HG03280 (cell line): ENCODE measurements around the gene ACSS3.
"Not testable (repeated sequence)": the region's sequence is repeated elsewhere in the genome, so short reads cannot be mapped to it uniquely, and the experiment has no call there.

Experiments used
- ATAC-seq: cut with Tn5 transposase; IDR thresholded peaks from one replicate; pipeline ENCODE4 v1.9.1; 2021; ENCODE audit warnings: mild to moderate bottlenecking, moderate library complexity; ENCODE audit not compliant: unreplicated experiment

Gene ACSS3

GRCh38 chr12:81164827-81165226, 86.9 kb downstream of the ACSS3 start:
- no peak for ATAC-seq

GRCh38 chr12:81166790-81167189, 88.9 kb downstream of the ACSS3 start:
- ATAC-seq, result no peak

- no peak for ATAC-seq
Measured at GRCh38 chr12:81167694-81168093, 89.8 kb downstream of the ACSS3 start.

DNA sequence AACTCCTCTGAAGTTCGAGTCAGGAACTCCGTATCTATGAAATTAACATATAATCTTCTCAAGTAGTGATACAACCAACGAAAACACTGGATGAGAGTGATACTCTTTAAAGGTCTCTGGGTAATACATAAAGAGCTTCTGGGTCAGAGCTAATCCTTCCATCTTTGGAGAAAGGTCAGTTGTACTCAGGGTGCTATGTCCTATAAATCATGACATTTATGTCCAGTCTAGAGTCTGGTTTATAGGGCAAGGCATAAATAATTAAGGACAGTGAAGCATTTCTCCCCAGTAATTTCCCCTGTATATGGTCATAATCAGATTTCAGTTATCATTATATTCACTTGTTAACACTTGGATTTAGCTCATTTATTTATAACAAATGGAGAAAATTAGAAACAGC, 90.6 kb downstream of the ACSS3 start:
- ATAC-seq, result no peak

DNA sequence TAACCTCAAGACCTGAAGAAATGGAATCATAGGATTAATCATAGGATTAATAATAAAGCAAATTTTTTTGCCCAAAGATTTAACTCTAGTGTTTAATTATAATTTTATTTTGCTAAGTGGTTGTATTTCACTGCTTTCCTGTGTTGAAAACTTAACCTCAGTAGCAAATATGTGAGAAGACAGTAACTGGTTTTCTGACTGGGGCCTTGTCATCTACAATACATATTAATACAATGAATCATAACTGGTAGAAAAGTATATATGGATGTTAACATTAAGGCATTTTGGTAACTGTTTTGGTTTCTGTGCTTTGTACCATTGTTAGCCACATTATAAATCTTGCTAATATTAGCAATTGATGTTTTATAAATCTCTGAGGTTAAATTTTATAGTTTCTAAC, 92.2 kb downstream of the ACSS3 start:
- ATAC-seq, result no peak

GRCh38 chr12:81172851-81173250, 95.0 kb downstream of the ACSS3 start:
- no peak for ATAC-seq

DNA sequence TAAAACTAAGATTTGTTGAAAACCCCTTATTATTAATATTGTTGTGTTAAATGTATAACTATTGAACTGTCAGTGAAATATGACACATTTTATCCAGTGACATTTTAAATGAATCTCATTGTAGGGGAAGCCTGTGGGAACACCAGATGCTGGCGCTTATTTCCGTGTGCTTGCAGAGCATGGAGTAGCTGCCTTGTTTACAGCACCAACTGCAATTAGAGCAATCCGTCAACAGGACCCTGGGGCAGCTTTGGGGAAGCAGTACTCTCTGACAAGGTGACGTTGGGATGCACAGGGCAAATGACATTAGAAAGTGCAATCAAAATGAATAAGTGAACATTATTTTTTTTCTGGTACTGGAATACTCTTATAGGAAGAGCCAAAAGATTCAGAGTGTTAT, 96.8 kb downstream of the ACSS3 start:
- no peak for ATAC-seq

- no peak for ATAC-seq
Measured at GRCh38 chr12:81176796-81177195, 98.9 kb downstream of the ACSS3 start.

- no peak for ATAC-seq
Measured at GRCh38 chr12:81181691-81182090, 103.8 kb downstream of the ACSS3 start.

DNA sequence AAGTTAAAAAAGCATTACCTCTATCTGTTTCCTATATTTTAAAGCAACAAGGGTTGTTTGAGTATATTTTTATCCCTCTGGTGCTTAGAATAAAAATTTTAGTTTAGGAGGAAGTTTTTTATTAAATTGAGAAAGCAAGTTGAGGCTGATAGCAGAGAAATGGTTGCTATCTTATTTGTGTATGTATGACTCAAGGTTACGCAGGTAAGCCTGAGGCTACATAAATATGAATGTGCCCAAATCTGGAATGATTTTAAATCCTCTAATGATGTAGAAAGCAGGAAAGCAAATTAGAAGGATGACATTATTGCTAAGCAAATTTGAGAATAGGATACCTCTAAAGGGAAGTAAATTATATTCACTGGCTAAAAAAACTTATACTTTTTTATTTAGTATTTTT, 109.8 kb downstream of the ACSS3 start:
- ATAC-seq, result no peak

- no peak for ATAC-seq
Measured at GRCh38 chr12:81196595-81196994, 118.7 kb downstream of the ACSS3 start.

- not testable (repeated sequence) for ATAC-seq
Measured at GRCh38 chr12:81200561-81200960, 122.7 kb downstream of the ACSS3 start.

GRCh38 chr12:81203671-81204204, 125.9 kb downstream of the ACSS3 start:
- no peak for ATAC-seq

GRCh38 chr12:81205416-81205815, 127.5 kb downstream of the ACSS3 start:
- no peak for ATAC-seq

DNA sequence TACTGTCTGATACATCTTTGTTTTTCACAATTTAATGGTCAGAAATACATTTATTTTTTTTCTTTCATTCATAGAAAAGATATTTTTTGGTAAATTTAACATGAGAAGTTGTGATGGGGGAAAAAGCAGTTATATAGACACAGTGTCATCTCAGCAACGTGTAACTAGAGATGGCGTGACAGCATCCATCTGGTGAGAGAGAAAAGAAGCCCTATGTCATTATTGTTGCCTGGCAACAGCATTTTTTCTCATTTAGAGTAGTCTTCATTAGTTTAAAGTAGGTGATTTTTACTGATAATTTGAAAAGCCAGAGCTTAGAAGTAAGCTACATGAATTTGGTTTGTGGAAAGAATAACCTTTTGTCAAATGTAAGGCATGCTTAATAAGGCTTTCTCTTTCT, 128.6 kb downstream of the ACSS3 start:
- ATAC-seq, result no peak

DNA sequence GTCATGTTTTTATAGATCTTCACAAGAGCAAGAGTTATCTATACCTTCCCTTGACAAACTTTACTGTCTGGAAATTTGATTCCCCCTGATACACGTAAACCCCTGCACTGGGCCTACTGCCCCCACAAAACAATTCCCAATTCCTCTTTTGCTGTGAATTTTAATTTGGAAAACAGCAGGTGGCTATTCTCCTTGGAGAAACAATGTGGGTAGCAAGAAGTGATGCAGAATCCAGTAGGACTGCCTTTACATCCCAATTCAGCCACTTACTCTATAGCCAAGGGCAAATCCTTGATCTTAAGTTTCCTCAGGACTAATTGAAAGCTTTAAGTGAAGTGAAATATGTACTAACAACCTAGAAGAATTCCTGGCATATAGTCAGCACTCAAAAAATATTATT, 129.3 kb downstream of the ACSS3 start:
- ATAC-seq, result no peak

DNA sequence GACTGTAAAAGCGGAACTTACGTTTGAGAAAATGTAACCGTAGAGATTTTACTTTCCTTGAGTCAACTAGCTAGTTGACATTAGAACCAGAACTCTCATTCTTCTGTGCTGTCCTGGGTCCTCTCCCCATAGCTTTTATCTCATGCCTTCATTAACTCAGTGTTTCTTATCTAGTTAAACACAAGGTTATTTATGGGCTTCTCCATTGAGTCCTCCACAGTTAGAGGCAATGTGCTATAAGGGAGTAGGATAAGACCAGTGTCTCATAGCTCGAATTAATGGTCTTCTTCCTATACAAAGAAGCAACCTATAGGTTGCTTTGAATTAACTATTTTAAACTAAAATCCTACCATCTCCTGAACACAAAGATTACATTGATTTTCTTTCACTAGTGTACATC, 129.8 kb downstream of the ACSS3 start:
- ATAC-seq, result no peak

GRCh38 chr12:81208187-81208911, 130.5 kb downstream of the ACSS3 start:
- no peak for ATAC-seq

DNA sequence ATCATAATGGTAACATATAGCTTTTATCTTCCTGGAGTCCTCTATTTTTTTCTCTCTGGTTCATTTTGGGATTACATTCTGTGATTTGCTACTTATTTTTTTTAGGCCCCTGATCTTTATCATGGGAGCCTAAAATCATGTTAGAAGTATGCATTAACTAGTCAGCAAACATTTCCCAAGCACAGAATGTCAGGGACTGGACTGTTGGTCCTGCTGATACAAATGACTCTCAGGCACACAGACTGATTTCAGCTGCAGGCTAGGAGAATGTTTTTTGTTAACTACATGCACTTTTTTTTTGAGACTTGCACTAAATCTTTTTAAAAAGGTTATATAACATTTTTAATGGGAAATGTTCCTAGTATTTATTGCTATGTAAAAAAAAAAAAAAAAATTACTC, 131.1 kb downstream of the ACSS3 start:
- ATAC-seq, result no peak

DNA sequence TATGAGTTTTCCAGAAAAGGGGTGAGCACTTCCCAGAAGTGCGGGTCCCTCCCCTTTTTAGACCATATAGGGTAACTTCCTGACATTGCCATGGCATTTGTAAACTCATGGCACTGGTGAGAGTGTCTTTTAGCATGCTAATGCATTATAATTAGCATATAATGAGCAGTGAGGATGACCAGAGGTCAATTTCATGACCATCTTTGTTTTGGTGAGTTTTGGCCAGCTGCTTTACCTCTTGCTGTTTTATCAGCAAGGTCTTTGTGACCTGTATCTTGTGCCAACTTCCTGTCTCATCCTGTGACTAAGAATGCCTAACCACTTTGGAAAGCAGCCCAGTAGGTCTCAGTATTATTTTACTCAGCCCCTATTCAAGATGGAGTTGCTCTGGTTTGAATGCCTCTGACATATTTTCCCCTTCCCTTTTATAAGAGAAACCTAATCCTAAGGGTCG, 131.9 kb downstream of the ACSS3 start:
- ATAC-seq, result not testable (repeated sequence)

DNA sequence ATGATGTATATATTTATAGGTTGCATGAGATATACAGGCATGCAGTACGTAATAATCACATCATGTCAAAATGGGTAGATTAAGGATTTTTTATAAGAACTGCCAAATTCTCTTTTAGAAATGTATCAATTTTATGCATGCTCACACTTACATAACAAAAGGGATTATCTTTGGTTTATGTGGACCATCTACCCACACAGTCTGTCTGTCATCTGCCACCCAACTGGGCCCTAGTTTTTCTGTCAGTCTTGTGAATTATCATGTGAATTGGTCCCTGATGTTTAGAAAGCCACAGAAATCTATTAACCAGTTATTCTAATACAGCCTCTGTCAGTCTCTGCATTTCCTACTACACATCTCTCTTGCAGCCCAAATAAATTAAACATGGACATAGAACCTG, 133.4 kb downstream of the ACSS3 start:
- ATAC-seq, result no peak

DNA sequence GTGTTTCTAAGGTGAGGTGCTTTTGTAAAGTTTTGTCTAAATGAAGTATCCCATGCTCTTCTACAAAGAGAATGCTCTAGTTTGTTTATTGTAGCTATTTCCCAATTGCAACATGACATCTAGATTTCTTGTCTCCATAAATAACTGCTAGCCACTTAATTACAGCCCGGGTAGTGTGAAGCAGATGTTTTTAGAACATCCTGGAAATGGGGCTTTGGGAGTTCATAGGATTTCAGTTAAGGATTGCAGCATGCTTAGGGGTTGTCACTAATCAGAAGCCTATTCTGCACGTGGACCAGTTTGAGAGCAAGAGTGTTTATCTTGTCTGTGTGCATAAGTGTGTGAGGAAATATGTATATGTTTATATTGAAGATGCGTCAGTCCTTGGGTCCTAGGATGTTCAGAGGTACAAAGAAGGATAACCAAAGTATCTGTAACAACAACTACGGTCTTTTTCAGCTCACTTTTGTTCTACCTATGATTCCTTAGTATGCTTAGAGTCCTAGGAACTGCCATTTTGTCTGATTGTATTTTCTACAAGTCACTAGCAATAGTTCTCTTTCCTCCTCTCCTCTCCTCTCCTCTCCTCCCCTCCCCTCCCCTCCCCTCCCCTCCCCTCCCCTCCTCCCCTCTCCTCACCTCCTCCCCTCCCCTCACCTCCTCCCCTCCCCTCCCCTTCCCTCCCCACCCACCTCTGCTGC, 135.3 kb downstream of the ACSS3 start:
- no peak for ATAC-seq
